Measurements from ENCODE around the gene ST7. TPM values are rescaled to one million over a fixed set of nuclear protein-coding genes. Genes with fewer than 3 reads are reported as not detected.

The ST7 gene
- total and polyA plus RNA-seq, 4 donors = 22.4 to 57.2 (median 41.6) TPM

DNA sequence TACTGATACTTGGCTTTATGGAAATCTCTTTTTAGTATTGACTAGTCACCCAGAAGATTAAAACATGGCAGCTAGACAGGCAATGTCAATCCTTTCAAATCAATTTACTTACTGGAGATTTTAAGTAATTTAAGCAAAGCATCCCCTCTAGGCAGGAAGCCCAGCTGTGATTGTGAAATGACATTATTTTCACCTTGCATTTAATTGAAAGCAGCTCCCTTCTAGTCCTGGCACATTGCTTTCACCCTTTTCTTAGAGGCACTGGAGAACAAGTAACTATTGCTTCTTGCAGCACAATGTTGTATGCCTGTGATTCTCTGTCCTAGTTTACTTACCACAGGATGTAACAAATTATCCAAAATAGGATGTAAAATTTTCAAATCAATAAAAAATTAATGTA is 13.3 kb downstream of the ST7 start:
- Histone ChIP-seq H3K4me3 (no peak overlapping the region), H3K27me3 (ENCODE audit: control insufficient read depth in 3 of 3, insufficient read depth in 3 of 3, low read length in 2 of 3) (no peaks in the 10 kb centered on the region), H3K4me1 (ENCODE audit: control insufficient read depth in 5 of 5, insufficient read depth in 5 of 5, low read length in 5 of 5) (peaks cover 0 to 12% (median 0%) of the 10 kb centered on the region in 5 donors), H3K27ac (ENCODE audit: low read depth in 1 of 2, low read length in 1 of 2) (no peak overlapping the region), H3K9ac (ENCODE audit: insufficient read depth in 1 of 2, low read length in 2 of 2) (no peak overlapping the region), H3K9me3 (ENCODE audit: control insufficient read depth in 4 of 4, insufficient read depth in 3 of 4, low read length in 3 of 4) (no peaks in the 10 kb centered on the region), H3K36me3 (ENCODE audit: control insufficient read depth in 4 of 4, insufficient read depth in 4 of 4, low read length in 4 of 4) (peaks cover 0 to 2% (median 0%) of the 10 kb centered on the region in 4 donors)
- TF ChIP-seq, protein P1, sequence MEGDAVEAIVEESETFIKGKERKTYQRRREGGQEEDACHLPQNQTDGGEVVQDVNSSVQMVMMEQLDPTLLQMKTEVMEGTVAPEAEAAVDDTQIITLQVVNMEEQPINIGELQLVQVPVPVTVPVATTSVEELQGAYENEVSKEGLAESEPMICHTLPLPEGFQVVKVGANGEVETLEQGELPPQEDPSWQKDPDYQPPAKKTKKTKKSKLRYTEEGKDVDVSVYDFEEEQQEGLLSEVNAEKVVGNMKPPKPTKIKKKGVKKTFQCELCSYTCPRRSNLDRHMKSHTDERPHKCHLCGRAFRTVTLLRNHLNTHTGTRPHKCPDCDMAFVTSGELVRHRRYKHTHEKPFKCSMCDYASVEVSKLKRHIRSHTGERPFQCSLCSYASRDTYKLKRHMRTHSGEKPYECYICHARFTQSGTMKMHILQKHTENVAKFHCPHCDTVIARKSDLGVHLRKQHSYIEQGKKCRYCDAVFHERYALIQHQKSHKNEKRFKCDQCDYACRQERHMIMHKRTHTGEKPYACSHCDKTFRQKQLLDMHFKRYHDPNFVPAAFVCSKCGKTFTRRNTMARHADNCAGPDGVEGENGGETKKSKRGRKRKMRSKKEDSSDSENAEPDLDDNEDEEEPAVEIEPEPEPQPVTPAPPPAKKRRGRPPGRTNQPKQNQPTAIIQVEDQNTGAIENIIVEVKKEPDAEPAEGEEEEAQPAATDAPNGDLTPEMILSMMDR (IDR thresholded peaks at IDR 0.05; ENCODE audit: control extremely low read depth, extremely low read depth) = no peak
- ATAC-seq (ENCODE audit: insufficient read depth, low FRiP score) = no peak
- no peak for DNase-seq

DNA sequence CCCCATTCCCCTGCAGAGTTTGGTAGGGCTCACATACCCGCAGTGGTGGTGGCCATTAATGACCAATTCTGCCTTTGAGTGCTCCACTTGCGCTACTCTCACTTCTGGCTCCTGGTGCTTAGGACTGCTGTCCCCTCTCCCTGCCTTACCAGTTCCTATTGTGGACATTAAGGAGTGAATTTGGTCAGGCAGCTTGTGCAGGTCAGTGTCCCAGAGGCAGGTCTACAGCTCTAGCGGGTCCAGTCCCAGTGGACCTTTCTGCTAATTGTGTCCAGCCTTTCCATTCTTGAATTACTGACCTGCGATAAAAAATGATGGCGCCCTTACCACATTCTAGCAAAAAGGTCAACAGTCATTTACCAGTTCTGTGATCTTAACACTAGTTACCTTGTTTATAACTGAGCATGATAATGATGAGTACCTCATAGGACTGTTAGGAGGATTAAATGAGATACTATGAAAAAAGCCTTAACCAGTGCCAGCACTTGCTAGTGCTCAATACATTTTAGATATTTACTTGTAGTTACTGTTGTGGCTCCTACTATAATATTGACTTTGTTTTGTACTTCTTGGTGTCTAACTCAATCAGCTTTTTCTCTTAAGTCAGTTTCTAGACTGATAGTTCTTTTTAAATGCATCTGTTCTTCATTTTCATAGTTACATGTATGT is 14.1 kb downstream of the ST7 start:
- no peak for ATAC-seq (ENCODE audit: insufficient read depth, low FRiP score)
- WGBS, 2 donors = 98% methylated on average over 5 of the region's 5 CpGs
- H3K27me3 ChIP-seq (ENCODE audit: control insufficient read depth in 3 of 3, insufficient read depth in 3 of 3, low read length in 2 of 3) = no peaks in the 10 kb centered on the region

GRCh38 chr7:116967983-116968382 is 14.7 kb downstream of the ST7 start:
- H3K9ac ChIP-seq (ENCODE audit: insufficient read depth in 1 of 2, low read length in 2 of 2) = no peak overlapping the region
- H3K9me3 ChIP-seq (ENCODE audit: control insufficient read depth in 4 of 4, insufficient read depth in 3 of 4, low read length in 3 of 4) = no peaks in the 10 kb centered on the region
- H3K4me1 ChIP-seq (ENCODE audit: control insufficient read depth in 5 of 5, insufficient read depth in 5 of 5, low read length in 5 of 5) = peaks cover 0 to 12% (median 0%) of the 10 kb centered on the region in 5 donors
- TF ChIP-seq, protein P1 (IDR thresholded peaks at IDR 0.05; ENCODE audit: control extremely low read depth, extremely low read depth) = no peak
- DNase-seq = no peak
- H3K36me3 ChIP-seq (ENCODE audit: control insufficient read depth in 4 of 4, insufficient read depth in 4 of 4, low read length in 4 of 4) = peaks cover 0 to 2% (median 0%) of the 10 kb centered on the region in 4 donors
- 90 to 96% methylated on average over 1 of the region's 1 CpG for WGBS, 2 donors
- no peaks in the 10 kb centered on the region for H3K27me3 ChIP-seq (ENCODE audit: control insufficient read depth in 3 of 3, insufficient read depth in 3 of 3, low read length in 2 of 3)
- no peak overlapping the region for H3K4me3 ChIP-seq
- no peak for ATAC-seq (ENCODE audit: insufficient read depth, low FRiP score)
- H3K27ac ChIP-seq (ENCODE audit: low read depth in 1 of 2, low read length in 1 of 2) = no peak overlapping the region

More for the DNA sequence above, 14.1 kb downstream of the ST7 start:
- Histone ChIP-seq H3K9ac (ENCODE audit: insufficient read depth in 1 of 2, low read length in 2 of 2) (no peak overlapping the region), H3K9me3 (ENCODE audit: control insufficient read depth in 4 of 4, insufficient read depth in 3 of 4, low read length in 3 of 4) (no peaks in the 10 kb centered on the region), H3K4me1 (ENCODE audit: control insufficient read depth in 5 of 5, insufficient read depth in 5 of 5, low read length in 5 of 5) (peaks cover 0 to 12% (median 0%) of the 10 kb centered on the region in 5 donors), H3K27ac (ENCODE audit: low read depth in 1 of 2, low read length in 1 of 2) (no peak overlapping the region), H3K36me3 (ENCODE audit: control insufficient read depth in 4 of 4, insufficient read depth in 4 of 4, low read length in 4 of 4) (peaks cover 0 to 2% (median 0%) of the 10 kb centered on the region in 4 donors), H3K4me3 (no peak overlapping the region)
- TF ChIP-seq, protein P1 (IDR thresholded peaks at IDR 0.05; ENCODE audit: control extremely low read depth, extremely low read depth) = no peak
- DNase-seq = no peak

- TF ChIP-seq, protein P1 (IDR thresholded peaks at IDR 0.05; ENCODE audit: control extremely low read depth, extremely low read depth) = no peak
- no peaks in the 10 kb centered on the region for H3K27me3 ChIP-seq (ENCODE audit: control insufficient read depth in 3 of 3, insufficient read depth in 3 of 3, low read length in 2 of 3)
- H3K27ac ChIP-seq (ENCODE audit: low read depth in 1 of 2, low read length in 1 of 2) = no peak overlapping the region
- H3K9me3 ChIP-seq (ENCODE audit: control insufficient read depth in 4 of 4, insufficient read depth in 3 of 4, low read length in 3 of 4) = no peaks in the 10 kb centered on the region
- H3K4me3 ChIP-seq = no peak overlapping the region
- no peak for DNase-seq
- no peak overlapping the region for H3K9ac ChIP-seq (ENCODE audit: insufficient read depth in 1 of 2, low read length in 2 of 2)
- no peak for ATAC-seq (ENCODE audit: insufficient read depth, low FRiP score)
- H3K36me3 ChIP-seq (ENCODE audit: control insufficient read depth in 4 of 4, insufficient read depth in 4 of 4, low read length in 4 of 4) = peaks cover 0 to 2% (median under 1%) of the 10 kb centered on the region in 4 donors
- H3K4me1 ChIP-seq (ENCODE audit: control insufficient read depth in 5 of 5, insufficient read depth in 5 of 5, low read length in 5 of 5) = peaks cover 0 to 12% (median 0%) of the 10 kb centered on the region in 5 donors
Measured at GRCh38 chr7:116968631-116969030, 15.3 kb downstream of the ST7 start.
